GM18499 (cell line): ENCODE data around the gene GALNT2.

Experiments used
- ATAC-seq: cut with Tn5 transposase; IDR thresholded peaks from one replicate; pipeline ENCODE4 v1.9.1; 2021; ENCODE audit warnings: moderate number of reproducible peaks; ENCODE audit not compliant: insufficient read depth, unreplicated experiment

The GALNT2 gene

GRCh38 chr1:230066466-230067404 is at the start of gene GALNT2:
GALNT2 (plus strand) TSS chr1:230067238; CDS start chr1:230067281, 43 bp downstream.
- peak; percentile 70 for ATAC-seq

- ATAC-seq, result no peak
Measured at GRCh38 chr1:230020451-230020850, 46.6 kb upstream of the GALNT2 start.

GRCh38 chr1:230022666-230023380 is 44.2 kb upstream of the GALNT2 start:
- ATAC-seq, result no peak

DNA sequence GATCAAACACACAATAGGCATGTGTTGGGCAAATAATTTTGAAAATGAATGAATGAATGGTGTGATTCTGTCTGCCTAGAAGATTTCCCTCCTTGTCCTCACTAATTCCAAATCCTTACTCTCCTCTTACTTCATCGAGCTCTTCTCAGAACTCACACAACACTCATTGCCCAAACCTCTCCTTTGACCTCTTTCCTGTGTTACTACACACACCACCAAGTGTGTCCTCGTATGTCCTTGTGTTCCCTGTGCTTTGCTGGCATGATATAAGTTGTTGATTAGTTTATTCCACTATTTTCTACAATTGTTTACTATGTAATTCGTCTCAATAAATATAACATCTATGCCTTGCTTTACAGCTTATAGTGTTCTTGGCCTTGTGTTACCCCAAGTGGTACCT is 41.4 kb upstream of the GALNT2 start:
- no peak for ATAC-seq

GRCh38 chr1:230026139-230026538 is 40.9 kb upstream of the GALNT2 start:
- no peak for ATAC-seq

DNA sequence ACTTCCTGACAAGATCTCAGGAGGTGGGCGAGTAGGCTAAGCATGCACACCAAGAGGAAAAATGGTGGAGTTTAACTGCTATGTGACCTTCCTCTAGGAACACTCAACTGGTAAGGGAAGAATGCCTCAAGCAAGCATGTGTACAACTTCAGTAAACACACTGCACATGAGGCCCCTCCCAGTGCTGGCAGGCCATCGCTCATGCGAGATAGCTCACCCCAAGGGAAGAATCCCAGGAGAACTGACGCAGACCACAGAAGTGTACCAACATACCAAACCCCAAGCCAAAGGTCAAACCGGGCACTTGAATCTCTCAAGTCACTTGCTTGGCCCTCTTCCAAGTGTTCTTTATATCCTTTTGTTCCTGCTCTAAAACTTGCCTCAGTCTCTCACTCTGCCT is 40.5 kb upstream of the GALNT2 start:
- ATAC-seq, result no peak

- no peak for ATAC-seq
Measured at GRCh38 chr1:230028602-230029223, 38.3 kb upstream of the GALNT2 start.

DNA sequence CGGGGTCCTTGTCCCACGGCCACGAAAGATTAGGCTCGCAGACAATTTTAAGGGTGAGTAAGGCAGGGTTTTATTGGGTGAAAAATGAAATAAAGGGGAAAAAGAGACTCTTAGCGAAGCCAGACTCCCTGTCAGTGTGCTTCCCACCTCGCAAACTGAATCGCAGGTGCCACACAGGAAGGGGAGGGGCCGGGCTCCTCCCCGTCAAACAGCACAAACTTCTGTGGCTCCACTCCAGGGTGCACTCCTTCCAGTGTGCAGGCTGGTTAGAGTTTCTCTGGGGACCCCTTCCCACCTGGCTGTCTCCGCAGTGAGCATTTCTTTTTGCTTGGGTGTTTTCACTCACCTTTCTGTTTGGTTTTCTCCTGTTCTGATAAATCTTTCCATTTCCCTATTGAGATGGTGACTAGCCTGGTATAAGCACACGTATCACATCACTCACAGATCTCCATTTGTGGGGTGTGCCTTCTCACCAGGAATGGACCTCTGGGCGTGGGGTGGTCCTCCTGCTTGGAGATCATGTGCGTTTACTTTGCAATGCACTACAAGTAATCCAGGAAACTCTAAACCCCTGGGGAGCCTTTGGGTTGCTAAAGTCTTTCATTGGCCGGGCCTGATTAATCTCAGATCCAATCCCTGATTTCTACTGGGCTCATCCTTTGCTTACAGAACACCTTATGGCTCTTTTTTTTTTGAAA is 37.6 kb upstream of the GALNT2 start:
- ATAC-seq, result no peak

DNA sequence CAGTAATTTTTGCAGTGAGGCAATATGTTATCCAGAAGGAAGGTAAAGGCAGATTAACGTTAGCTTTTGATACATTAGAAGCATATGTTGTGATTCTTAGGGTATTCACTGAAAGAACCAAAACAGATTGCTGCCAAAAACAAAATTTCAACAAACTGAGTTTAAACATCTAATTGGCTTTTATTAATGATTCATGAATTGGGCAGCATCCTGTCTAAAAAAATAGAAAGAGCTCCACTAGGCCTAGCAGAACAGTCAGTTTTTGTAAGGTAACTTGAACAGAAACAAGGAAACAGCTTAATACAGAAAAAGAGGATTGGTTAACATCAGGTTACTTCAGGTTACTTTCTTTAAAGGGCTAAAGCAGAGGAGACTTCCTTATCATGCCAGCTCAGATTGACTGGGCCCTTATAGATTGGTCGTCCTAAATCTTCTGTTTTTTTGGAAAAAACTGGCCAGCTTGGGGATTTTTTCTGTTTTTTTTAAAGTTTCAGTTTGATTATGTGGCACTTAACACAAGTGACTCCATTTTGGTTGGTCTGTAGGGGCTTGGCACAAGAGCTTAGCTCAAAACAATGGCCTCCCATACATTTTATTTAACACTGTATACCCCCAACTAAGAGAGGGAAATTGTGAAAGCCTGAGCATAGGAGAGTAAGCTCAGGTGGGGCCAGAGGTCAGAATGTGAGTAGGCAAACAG is 36.8 kb upstream of the GALNT2 start:
- no peak for ATAC-seq

GRCh38 chr1:230031131-230031530 is 35.9 kb upstream of the GALNT2 start:
- no peak for ATAC-seq

GRCh38 chr1:230032516-230033281 is 34.3 kb upstream of the GALNT2 start:
- ATAC-seq, result no peak

DNA sequence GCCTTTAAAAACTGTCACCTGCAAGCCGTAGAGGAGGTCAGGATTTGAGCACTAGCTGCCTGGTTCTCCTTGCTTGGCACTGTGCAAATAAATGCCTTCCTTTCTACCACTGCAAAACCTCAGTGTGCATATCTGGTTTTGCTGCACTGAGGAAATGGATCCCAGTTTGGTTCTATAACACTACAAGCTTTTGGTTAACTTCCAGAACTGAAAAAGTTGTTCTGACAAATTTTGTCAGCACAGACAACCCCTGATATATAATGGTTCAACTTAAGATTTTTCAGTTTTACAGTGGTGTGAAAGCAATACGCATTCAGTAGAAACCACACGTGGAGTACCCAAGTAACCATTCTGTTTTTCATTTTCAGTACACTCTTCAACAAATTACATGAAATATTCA is 29.8 kb upstream of the GALNT2 start:
- ATAC-seq, result no peak

DNA sequence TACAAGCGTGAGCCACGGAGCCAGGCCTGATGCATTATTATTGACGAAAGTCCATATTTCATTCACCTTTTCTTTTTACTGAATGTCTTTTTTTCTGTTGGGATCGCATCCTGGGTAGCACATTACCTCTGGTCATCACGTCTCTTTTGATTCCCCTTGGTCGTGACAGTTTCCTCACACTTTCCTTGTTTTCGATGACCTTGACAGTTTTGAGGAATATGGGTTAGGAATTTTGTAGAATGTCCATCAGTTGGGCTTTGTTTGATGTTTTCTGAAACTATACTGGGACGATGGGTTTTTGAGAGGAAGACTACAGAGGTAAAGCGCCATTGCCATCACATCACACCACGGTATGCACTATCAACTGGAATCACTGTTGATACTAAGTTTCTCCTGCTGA is 26.6 kb upstream of the GALNT2 start:
- ATAC-seq, result no peak

DNA sequence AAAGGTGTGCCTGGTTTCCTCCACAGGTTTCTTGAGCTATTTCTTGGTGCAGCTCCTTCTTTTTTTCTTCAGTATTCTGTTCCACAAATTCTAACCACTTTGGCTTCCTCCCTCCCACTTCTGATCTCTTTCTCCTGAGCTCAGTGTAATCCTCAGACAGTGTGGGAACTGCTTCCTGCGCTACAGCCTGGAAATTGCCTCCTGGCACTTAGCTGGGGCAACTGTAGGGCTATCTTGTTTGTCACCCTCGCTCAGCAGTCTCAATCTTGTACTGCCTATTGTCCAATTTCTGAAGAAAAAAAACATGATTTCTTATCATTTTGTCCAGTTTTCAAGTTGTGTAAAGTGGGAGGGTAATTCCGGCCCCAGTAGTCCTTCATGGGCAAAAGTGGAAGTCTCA is 24.0 kb upstream of the GALNT2 start:
- ATAC-seq, result no peak

DNA sequence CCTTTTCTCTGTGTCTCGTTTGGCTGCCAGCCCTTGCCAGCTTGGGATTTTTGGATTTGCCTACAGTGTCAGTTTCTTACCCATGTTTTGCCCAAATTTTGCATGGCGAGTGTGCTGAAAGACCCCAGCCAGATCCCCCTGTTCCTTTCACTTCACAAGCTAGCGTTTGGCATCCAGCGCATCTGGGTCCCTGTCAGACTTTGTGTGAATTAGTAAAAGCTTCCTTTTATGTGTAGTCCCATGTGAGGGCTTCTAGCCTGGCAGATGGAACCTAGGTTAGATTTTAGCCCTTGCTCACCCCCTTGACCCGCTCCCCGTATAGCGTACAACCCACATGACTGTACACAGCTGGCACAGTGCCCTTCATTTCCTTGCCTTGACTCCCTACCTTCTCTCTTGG is 22.3 kb upstream of the GALNT2 start:
- ATAC-seq, result no peak

GRCh38 chr1:230047114-230047865 is 19.7 kb upstream of the GALNT2 start:
- ATAC-seq, result no peak

GRCh38 chr1:230048322-230048721 is 18.7 kb upstream of the GALNT2 start:
- no peak for ATAC-seq

DNA sequence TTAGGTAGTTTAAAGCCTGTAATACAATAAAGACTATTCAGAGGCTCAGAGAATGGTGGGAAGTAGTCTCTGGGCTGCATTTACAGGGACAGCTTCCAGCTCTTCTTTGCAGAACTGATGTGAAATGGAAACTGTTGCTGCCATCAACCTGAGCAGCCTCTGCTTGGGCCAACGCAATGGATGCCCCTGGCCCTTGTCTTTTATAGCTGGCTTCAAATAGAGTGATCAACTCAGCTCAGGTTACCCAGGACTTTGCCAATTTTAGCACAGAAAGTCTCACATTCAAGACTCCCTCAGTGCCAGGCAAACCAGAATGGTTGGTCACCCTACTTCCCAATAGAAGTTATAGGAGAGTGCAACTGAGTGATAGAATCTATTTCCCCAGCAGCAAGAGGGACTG is 18.1 kb upstream of the GALNT2 start:
- no peak for ATAC-seq
